Upper lobe of left lung (tissue), 6 donors: ENCODE data around the gene KRT40. TPM values are rescaled to one million over a fixed set of nuclear protein-coding genes. Genes with fewer than 3 reads are reported as not detected.

Experiments used
- ATAC-seq, 2 donors: fragments of 200-7000 bp; cut with Tn5 transposase; one replicate each; pipeline ENCODE4 v1.9.1; 2022; ENCODE audit warnings: mild to moderate bottlenecking in 2 of 2, moderate library complexity in 2 of 2; ENCODE audit not compliant: low FRiP score in 2 of 2
- DNase-seq, 2 donors: peaks; one replicate each; pipeline ENCODE4 v3.0.0-alpha.2; 2019 to 2020
- H3K27ac ChIP-seq, 4 donors: fragments of 200-600 bp; sonication (generic); one replicate each; pipeline ENCODE4 v1.5.1; 2016 to 2019
- H3K27me3 ChIP-seq, 4 donors: fragments of 200-600 bp; sonication (generic); one replicate each; pipeline ENCODE4 v1.5.1; 2017 to 2019
- H3K36me3 ChIP-seq, 4 donors: fragments of 200-600 bp; sonication (generic); one replicate each; pipeline ENCODE4 v1.5.1; 2016 to 2019
- H3K4me1 ChIP-seq, 4 donors: fragments of 200-600 bp; sonication (generic); one replicate each; pipeline ENCODE4 v1.5.1; 2018 to 2019
- H3K4me3 ChIP-seq, 4 donors: fragments of 200-600 bp; sonication (generic); one replicate each; pipeline ENCODE4 v1.5.1; 2017 to 2019; ENCODE audit warnings: mild to moderate bottlenecking in 2 of 4, moderate library complexity in 1 of 4
- H3K9me3 ChIP-seq, 4 donors: fragments of 200-600 bp; sonication (generic); one replicate each; pipeline ENCODE4 v1.5.1; 2018 to 2019
- EP300 ChIP-seq, 4 donors: sonication (generic); formaldehyde crosslinking; IDR thresholded peaks; one replicate each; pipeline ENCODE4 v1.5.1; 2017; ENCODE audit warnings: antibody characterized with exemption in 4 of 4, control low read depth in 2 of 4
- POLR2A ChIP-seq, 4 donors: fragments of 450-650 bp; IDR thresholded peaks; one replicate each; pipeline ENCODE4 v1.5.1; 2016 to 2017; ENCODE audit warnings: antibody characterized with exemption in 4 of 4, mild to moderate bottlenecking in 2 of 4
- POLR2AphosphoS5 ChIP-seq, 2 donors: sonication (generic); formaldehyde crosslinking; IDR thresholded peaks; one replicate each; pipeline ENCODE4 v1.5.1; 2017; ENCODE audit warnings: antibody characterized with exemption in 2 of 2
- WGBS, 2 donors: methylation state at CpG; one replicate each; pipeline ENCODE4 v1.1.5; 2017 to 2018; 5-methylcytosine and 5-hydroxymethylcytosine counted together
- total RNA-seq, 6 donors: library from RNA; depleted of rRNA in 4 of 6; stranded (reverse); fragments of >200 nt in 4 of 6; gene quantifications; one replicate each; pipeline versions ENCODE4 v1.1.0 to v1.2.1, GENCODE V29; 2016 to 2021
- TF ChIP-seq, protein P1 (sequence below), 6 experiments: fragments of 450-650 bp in 4 of 6; fragments of 200-600 bp in 2 of 6; sonication (generic) in 2 of 6; IDR thresholded peaks; one replicate each; pipeline ENCODE4 v1.5.1; 2016 to 2019; ENCODE audit warnings: antibody characterized with exemption in 6 of 6
- donor health status: DM: no; HTN: no; CAD: no; lungs with moderate emphysema.
- donor health status: DM: no; HTN: yes; CAD: no; lungs with severe emphysema.

Gene KRT40
- total RNA-seq, 6 donors from 2014 or later, result 0.24 TPM; not detected in 5

DNA sequence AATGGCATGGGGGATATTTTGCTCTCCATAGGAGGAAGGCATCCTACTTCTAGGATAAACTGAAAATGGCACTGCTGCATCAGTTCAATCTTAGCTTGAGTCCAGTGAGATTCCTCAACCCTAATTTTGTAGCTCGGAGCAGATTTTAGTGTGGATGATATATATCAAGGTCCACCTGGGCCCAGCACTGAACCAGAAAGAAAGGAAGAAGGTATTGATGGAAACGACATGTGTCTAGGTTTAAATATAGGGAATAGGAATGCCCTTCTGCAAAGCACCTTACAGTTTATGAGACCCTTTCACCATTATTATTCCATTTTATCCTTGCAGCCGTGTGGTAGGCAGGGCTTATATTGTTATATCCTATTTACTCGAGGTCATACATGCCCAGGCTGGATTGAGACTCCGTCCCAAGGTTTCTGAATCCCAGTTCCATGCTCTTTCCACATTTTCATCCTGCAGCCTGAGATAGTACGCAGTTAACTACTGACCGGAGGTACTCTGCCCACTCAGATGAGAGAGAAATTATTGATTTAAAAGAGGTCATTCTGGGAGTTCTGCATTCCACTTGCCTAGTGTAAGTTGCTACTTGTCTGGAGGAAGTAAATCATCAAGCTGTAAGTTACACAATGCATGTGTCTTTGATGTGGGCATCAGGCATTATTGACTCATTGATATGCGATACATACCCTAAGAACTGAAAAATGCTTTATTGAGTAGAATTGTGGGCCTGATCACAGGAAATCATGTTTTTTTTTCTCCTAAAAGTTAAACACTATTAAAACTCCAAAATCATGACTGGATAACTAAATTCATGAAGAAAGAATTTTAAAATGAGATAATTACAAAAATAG lies 27.5 kb downstream of the KRT40 start:
- DNase-seq, result no peak
- Histone ChIP-seq H3K9me3 (no peaks in the 10 kb centered on the region), H3K4me3 (no peak overlapping the region), H3K4me1 (peaks cover 0 to 8% (median 2%) of the 10 kb centered on the region in 4 donors), H3K27me3 (no peaks in the 10 kb centered on the region), H3K36me3 (no peaks in the 10 kb centered on the region), H3K27ac (no peak overlapping the region)
- WGBS, 2 donors, result 59 to 64% methylated on average over 8 of the region's 8 CpGs
- TF ChIP-seq POLR2A (IDR thresholded peaks at IDR 0.05), result no peak
- no peak for TF ChIP-seq EP300 (IDR thresholded peaks at IDR 0.05)
- TF ChIP-seq POLR2AphosphoS5 (IDR thresholded peaks at IDR 0.05), result no peak
- TF ChIP-seq, protein P1, sequence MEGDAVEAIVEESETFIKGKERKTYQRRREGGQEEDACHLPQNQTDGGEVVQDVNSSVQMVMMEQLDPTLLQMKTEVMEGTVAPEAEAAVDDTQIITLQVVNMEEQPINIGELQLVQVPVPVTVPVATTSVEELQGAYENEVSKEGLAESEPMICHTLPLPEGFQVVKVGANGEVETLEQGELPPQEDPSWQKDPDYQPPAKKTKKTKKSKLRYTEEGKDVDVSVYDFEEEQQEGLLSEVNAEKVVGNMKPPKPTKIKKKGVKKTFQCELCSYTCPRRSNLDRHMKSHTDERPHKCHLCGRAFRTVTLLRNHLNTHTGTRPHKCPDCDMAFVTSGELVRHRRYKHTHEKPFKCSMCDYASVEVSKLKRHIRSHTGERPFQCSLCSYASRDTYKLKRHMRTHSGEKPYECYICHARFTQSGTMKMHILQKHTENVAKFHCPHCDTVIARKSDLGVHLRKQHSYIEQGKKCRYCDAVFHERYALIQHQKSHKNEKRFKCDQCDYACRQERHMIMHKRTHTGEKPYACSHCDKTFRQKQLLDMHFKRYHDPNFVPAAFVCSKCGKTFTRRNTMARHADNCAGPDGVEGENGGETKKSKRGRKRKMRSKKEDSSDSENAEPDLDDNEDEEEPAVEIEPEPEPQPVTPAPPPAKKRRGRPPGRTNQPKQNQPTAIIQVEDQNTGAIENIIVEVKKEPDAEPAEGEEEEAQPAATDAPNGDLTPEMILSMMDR (IDR thresholded peaks at IDR 0.05), result no peak
- peak; percentile 12 to 58 for ATAC-seq

DNA sequence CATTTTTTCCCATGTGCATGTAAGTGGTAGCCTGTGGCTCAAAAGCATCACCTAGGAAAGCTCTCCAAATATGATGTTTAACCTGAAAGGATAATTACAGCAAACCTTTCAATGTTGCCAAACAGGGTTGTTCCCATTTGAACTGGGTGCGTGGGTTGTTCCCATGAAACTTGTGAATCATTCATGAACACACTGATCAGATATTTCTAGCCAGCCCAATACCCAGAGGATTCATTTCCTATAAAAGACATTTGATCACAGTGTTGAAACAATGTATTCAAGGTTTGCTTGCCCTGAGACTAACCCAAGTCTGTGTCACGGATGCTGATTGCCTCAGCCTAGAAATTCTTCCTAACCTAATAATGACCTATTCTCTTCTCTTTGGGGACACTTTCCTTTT lies 30.2 kb downstream of the KRT40 start:
- no peak overlapping the region for H3K27ac ChIP-seq
- no peaks in the 10 kb centered on the region for H3K36me3 ChIP-seq
- no peaks in the 10 kb centered on the region for H3K27me3 ChIP-seq
- no peaks in the 10 kb centered on the region for H3K9me3 ChIP-seq
- H3K4me1 ChIP-seq, result no peaks in the 10 kb centered on the region
- no peak overlapping the region for H3K4me3 ChIP-seq
- TF ChIP-seq EP300 (IDR thresholded peaks at IDR 0.05) (no peak), POLR2AphosphoS5 (IDR thresholded peaks at IDR 0.05) (no peak), POLR2A (IDR thresholded peaks at IDR 0.05) (no peak)
- TF ChIP-seq, protein P1 (IDR thresholded peaks at IDR 0.05), result no peak
- no peak for ATAC-seq
- no peak for DNase-seq
- whole genome bisulfite sequencing, 2 donors, result 72 to 76% methylated on average over 2 of the region's 2 CpGs

GRCh38 chr17:40952661-40953060 lies 31.5 kb downstream of the KRT40 start:
- H3K27me3 ChIP-seq, result no peaks in the 10 kb centered on the region
- ATAC-seq, result peak; percentile 29 to 50
- WGBS, 2 donors, result 35 to 39% methylated on average over 1 of the region's 1 CpG

DNA sequence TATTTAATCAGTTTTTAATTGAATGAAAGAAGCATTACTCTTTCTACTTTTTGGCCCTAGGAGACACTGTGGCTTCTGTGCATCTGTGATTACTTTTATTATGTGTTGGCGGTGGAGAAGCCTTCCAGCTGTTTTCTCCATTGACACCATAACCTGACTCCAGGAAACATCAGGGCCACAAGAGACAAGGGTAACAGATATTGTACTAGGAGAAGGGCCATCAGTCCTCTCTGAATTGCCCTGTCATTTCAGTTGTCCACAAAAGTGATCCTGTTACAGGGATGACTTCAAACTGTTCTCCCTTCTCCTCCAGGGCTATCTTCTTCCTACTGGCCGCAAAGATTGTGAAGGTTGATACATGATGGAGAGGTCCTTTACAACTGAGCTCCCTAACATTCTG lies 32.0 kb downstream of the KRT40 start:
- no peaks in the 10 kb centered on the region for H3K27me3 ChIP-seq
- no peak overlapping the region for H3K27ac ChIP-seq
- DNase-seq (no peak), ATAC-seq (no peak)
- no peak for TF ChIP-seq POLR2A (IDR thresholded peaks at IDR 0.05)
- TF ChIP-seq, protein P1 (IDR thresholded peaks at IDR 0.05), result no peak
- no peak for TF ChIP-seq POLR2AphosphoS5 (IDR thresholded peaks at IDR 0.05)
- TF ChIP-seq EP300 (IDR thresholded peaks at IDR 0.05), result no peak
- H3K4me3 ChIP-seq, result no peak overlapping the region
- no peaks in the 10 kb centered on the region for H3K4me1 ChIP-seq
- 70 to 76% methylated on average over 2 of the region's 2 CpGs for whole genome bisulfite sequencing, 2 donors
- no peaks in the 10 kb centered on the region for H3K9me3 ChIP-seq
- no peaks in the 10 kb centered on the region for H3K36me3 ChIP-seq

More at GRCh38 chr17:40952661-40953060, 31.5 kb downstream of the KRT40 start:
- no peak overlapping the region for H3K27ac ChIP-seq
- no peaks in the 10 kb centered on the region for H3K36me3 ChIP-seq
- no peaks in the 10 kb centered on the region for H3K4me1 ChIP-seq
- H3K9me3 ChIP-seq, result no peaks in the 10 kb centered on the region
- H3K4me3 ChIP-seq, result no peak overlapping the region
- DNase-seq, result peak in 1 of 2 donors; percentile 28
- TF ChIP-seq POLR2AphosphoS5 (IDR thresholded peaks at IDR 0.05) (no peak), POLR2A (IDR thresholded peaks at IDR 0.05) (no peak), EP300 (IDR thresholded peaks at IDR 0.05) (no peak)
- TF ChIP-seq, protein P1 (IDR thresholded peaks at IDR 0.05), result no peak
